H1 (cell line): Measurements from ENCODE around the gene RNF145.

ENCODE experiments used
- ASH2L ChIP-seq: fragments of 200-600, 300-600 bp; sonication (generic); IDR thresholded peaks from one replicate; pipeline ENCODE4 v1.7.1; 2017; ENCODE audit warnings: low read length
- BRCA1 ChIP-seq: IDR thresholded peaks from 2 replicates; pipeline ENCODE4 v1.6.1; 2012; ENCODE audit warnings: low read depth, low read length, improper control_type of control experiment
- CHD2 ChIP-seq: IDR thresholded peaks from 2 replicates; pipeline ENCODE4 v1.6.1; 2012; ENCODE audit warnings: low read length, improper control_type of control experiment
- EP300 ChIP-seq, 2 experiments: IDR thresholded peaks; 1 replicate in 1 of 2; 2 replicates in 1 of 2; pipeline ENCODE4 v1.6.1; 2011 to 2012; ENCODE audit warnings: low read depth in 2 of 2, low read length in 2 of 2, mild to moderate bottlenecking in 2 of 2, borderline replicate concordance in 1 of 2, inconsistent platforms in 1 of 2, moderate library complexity in 1 of 2
- MAFK ChIP-seq: IDR thresholded peaks from 2 replicates; pipeline ENCODE4 v1.6.1; 2012; ENCODE audit warnings: low read depth, mild to moderate bottlenecking, improper control_type of control experiment, low read length
- PHF8 ChIP-seq: fragments of 200-600 bp; sonication (generic); conservative IDR thresholded peaks from 2 replicates; pipeline ENCODE4 v1.7.1; 2012; ENCODE audit warnings: low read depth, mild to moderate bottlenecking, inconsistent platforms, low read length, moderate library complexity
- POLR2A ChIP-seq, 2 experiments: IDR thresholded peaks; 1 replicate in 1 of 2; 2 replicates in 1 of 2; pipeline ENCODE4 v1.6.1; 2011; ENCODE audit warnings: low read depth in 2 of 2, low read length in 2 of 2, mild to moderate bottlenecking in 2 of 2; ENCODE audit errors: control extremely low read depth in 1 of 2
- POLR2AphosphoS5 ChIP-seq: IDR thresholded peaks from 2 replicates; pipeline ENCODE4 v1.6.1; 2011; ENCODE audit warnings: low read depth, low read length
- RBBP5 ChIP-seq: IDR thresholded peaks from 2 replicates; pipeline ENCODE4 v1.7.1; 2012; ENCODE audit warnings: low read depth, mild to moderate bottlenecking, inconsistent platforms, low read length, moderate library complexity, borderline replicate concordance
- SIN3A ChIP-seq, 2 experiments: IDR thresholded peaks in 1 of 2; conservative IDR thresholded peaks in 1 of 2; 2 replicates each; pipeline ENCODE4 v1.6.1; 2011 to 2012; ENCODE audit warnings: low read length in 2 of 2, improper control_type of control experiment in 1 of 2, low read depth in 1 of 2, mild to moderate bottlenecking in 1 of 2
- ZNF274 ChIP-seq: IDR thresholded peaks from 2 replicates; pipeline ENCODE4 v1.7.0; 2012; ENCODE audit warnings: low read length, borderline replicate concordance; ENCODE audit errors: extremely low read depth
- TF ChIP-seq, protein P1 (sequence below): IDR thresholded peaks from 2 replicates; pipeline ENCODE4 v1.6.1; 2012; ENCODE audit warnings: inconsistent platforms
- TF ChIP-seq, protein P2 (sequence below), 3 experiments: IDR thresholded peaks; 1 replicate in 2 of 3; 2 replicates in 1 of 3; pipeline versions ENCODE4 v1.5.1 to v1.6.1; 2011; ENCODE audit warnings: low read length in 3 of 3, mild to moderate bottlenecking in 3 of 3, inconsistent platforms in 2 of 3, low read depth in 1 of 3, moderate library complexity in 1 of 3; ENCODE audit not compliant: insufficient read depth in 1 of 3; ENCODE audit errors: control extremely low read depth in 1 of 3

GRCh38 chr5:159135896-159136531 lies 73.3 kb downstream of the RNF145 start:
- TF ChIP-seq POLR2AphosphoS5 = no peak
- TF ChIP-seq PHF8 = no peak
- TF ChIP-seq, protein P1, sequence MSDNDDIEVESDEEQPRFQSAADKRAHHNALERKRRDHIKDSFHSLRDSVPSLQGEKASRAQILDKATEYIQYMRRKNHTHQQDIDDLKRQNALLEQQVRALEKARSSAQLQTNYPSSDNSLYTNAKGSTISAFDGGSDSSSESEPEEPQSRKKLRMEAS = no peak
- no peak for TF ChIP-seq BRCA1
- no peak for TF ChIP-seq SIN3A (conservative IDR thresholded peaks at IDR 0.05 in 1 of 2, IDR thresholded peaks at IDR 0.05 in 1 of 2; ENCODE audit: low read depth in 1 of 2, low read length in 2 of 2)
- TF ChIP-seq, protein P2, sequence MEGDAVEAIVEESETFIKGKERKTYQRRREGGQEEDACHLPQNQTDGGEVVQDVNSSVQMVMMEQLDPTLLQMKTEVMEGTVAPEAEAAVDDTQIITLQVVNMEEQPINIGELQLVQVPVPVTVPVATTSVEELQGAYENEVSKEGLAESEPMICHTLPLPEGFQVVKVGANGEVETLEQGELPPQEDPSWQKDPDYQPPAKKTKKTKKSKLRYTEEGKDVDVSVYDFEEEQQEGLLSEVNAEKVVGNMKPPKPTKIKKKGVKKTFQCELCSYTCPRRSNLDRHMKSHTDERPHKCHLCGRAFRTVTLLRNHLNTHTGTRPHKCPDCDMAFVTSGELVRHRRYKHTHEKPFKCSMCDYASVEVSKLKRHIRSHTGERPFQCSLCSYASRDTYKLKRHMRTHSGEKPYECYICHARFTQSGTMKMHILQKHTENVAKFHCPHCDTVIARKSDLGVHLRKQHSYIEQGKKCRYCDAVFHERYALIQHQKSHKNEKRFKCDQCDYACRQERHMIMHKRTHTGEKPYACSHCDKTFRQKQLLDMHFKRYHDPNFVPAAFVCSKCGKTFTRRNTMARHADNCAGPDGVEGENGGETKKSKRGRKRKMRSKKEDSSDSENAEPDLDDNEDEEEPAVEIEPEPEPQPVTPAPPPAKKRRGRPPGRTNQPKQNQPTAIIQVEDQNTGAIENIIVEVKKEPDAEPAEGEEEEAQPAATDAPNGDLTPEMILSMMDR (IDR thresholded peaks at IDR 0.05; ENCODE audit: control extremely low read depth in 1 of 3, insufficient read depth in 1 of 3, low read depth in 1 of 3, low read length in 3 of 3) = no peak
- TF ChIP-seq CHD2 = no peak
- no peak for TF ChIP-seq EP300 (IDR thresholded peaks at IDR 0.05; ENCODE audit: borderline replicate concordance in 1 of 2, low read depth in 2 of 2, low read length in 2 of 2)
- TF ChIP-seq ASH2L = no peak
- TF ChIP-seq ZNF274 = no peak
- TF ChIP-seq RBBP5 = no peak
- TF ChIP-seq MAFK = no peak
- no peak for TF ChIP-seq POLR2A (IDR thresholded peaks at IDR 0.05; ENCODE audit: control extremely low read depth in 1 of 2, low read depth in 2 of 2, low read length in 2 of 2)
